Stimulated activated naive CD8-positive, alpha-beta T cell treated with anti-CD3 and anti-CD28 coated beads, Interleukin-15, Interleukin-2, amounts not matched to agents 100 U/mL and 50 U/mL, for 24 hours (primary cell): ENCODE measurements around the gene KYAT1.
"Not testable (repeated sequence)": the region's sequence is repeated elsewhere in the genome, so short reads cannot be mapped to it uniquely, and the experiment has no call there.

Source experiments
- ATAC-seq: fragments of 150-1000 bp; cut with Tn5 transposase; one replicate; pipeline ENCODE4 v1.10.0; 2021
- DNase-seq: peaks from one replicate; pipeline ENCODE4 v3.0.0; 2021

Gene KYAT1

DNA sequence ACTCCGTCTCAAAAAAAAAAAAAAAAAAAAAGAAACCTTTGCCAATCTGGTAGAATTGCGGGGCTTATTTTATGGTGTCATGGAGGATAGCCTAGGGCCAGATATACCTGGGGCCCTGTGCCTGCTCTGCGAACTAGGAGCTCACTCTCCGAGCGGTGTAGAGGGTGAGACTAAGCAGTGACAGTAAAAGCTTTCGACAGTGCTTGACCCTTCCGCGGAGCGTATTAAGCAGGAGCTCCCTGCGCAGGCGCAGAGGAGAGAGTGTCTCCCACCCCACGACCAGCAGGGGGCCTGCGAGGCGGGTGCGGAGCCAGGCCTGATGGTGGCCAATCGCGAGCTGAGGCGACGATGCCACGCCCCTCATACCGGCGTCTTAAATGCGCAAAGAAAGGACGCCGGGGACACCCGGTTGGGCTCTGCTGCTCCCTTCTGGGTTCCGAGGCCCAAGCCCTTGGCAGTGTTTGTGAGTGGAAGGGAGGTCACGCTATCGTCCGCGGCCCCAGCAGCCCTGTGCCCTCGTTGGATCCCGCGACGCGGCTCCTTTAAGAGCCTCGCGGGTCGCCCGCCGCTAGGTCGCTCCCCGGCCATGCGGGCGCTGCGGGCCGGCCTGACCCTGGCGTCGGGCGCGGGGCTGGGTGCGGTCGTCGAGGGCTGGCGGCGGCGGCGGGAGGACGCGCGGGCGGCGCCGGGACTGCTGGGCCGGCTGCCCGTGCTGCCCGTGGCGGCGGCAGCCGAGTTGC is 63.5 kb downstream of the KYAT1 start, which contains the start of gene ENDOG:
ENDOG (plus strand) TSS at position 402 of the 740 bp plus-strand sequence; CDS start at position 587, 185 bp downstream.
- ATAC-seq: peak; percentile 91
- DNase-seq: peak; percentile 99

DNA sequence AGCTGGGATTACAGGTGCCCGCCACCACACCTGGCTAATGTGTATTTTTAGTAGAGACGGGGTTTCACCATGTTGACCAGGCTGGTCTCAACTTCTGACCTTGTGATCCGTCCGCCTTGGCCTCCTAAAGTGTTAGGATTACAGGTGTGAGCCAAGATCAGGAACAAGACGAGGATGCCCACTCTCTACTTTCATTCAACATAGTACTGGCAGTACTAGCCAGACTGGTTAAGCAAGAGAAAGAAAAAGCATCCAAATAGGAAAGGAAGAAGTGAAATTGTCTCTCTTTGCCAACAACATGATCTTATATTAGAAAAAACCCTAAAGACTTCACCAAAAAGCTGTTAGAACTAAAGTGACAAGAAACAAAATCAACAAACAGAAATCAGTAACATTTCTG is 70.9 kb downstream of the KYAT1 start:
- ATAC-seq: no peak
- no peak for DNase-seq

DNA sequence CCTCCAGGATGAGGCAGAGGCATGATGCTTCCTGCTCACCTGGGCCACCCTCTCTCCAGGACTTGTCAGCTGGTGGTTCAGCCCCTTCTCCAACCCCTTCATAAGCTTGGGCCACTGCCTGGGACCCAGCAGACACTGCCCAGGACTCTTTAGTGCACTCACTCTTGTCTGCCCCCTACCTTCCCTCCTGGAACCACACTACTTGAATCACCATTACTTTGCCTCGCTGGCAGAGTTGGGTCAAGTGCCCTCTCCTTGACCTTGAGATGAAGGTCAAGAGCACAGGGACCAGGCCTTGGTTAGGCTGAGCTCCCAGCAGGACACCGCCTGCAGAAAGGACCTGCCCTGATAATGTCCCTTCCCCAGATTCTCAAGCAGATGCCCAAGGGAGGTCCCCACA is 71.9 kb downstream of the KYAT1 start:
- DNase-seq (no peak), ATAC-seq (no peak)

DNA sequence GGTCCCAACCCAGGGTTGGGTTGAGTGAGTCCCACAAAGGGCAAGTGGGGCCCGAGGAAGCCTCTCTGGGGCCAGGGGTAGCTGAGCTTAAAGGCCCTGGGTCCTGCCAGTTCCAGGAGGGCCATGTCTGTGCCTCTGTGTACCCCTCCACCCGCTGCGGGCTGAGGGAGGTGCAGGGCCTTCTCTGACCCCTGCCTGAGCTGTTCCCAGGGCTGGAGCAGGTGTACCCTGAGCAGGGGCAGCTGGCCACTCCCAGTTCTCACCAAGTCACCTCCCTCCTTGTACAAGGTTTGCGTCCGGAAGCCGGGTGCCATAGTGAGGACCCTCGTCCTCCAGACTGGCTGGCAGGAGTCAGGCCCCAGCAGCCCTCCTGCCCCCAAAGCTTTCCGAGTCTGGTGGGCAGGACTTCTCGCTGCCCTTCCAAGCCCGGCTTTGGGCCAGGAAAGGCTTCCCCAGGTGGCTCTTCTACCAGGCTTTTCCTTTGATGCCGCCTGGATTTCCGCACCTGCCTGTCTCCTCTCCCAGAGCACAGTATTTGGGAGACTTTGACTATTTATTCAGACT is 72.6 kb downstream of the KYAT1 start:
- DNase-seq: no peak
- ATAC-seq: no peak

DNA sequence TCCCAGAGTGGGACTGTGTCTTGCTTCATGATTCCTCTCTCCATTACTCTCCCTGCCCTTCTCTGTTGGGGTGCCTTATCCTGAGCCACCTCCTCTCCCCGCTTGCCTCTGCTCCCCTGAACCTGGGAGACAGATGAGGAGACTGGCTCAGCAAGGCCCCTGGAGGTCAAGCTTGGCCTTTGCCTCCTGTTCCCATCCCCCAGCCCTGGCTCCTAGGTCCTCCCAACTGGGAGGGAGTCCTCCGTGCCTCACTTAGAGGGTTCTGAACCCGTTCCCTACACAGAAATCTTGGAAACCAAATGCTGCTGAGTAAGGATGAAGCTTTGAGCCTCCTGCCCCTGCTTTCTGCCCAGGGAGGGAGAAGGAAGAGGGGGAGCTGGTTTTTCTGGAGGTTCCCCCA is 73.2 kb downstream of the KYAT1 start:
- ATAC-seq (no peak), DNase-seq (no peak)

DNA sequence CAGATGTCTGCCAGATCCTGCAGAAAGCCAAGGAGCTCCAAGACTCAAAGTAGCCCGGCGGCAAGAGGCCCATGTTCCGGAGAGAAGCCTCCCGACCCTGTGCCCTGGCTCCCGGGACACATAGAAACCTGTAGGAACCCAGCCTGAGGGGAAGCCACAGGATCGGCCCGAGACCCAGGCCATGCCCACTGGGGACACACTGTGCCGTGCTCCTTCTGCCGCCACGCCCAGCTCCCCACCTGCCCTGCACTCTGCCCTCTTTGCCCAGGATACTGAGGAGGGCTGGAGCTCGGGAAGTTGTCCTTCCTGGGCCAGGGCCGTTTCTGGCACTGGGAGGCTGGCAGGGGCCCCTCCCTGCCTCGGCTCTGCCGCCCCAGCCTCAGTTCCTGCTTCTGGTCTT is 73.9 kb downstream of the KYAT1 start:
- ATAC-seq: no peak
- DNase-seq: no peak

DNA sequence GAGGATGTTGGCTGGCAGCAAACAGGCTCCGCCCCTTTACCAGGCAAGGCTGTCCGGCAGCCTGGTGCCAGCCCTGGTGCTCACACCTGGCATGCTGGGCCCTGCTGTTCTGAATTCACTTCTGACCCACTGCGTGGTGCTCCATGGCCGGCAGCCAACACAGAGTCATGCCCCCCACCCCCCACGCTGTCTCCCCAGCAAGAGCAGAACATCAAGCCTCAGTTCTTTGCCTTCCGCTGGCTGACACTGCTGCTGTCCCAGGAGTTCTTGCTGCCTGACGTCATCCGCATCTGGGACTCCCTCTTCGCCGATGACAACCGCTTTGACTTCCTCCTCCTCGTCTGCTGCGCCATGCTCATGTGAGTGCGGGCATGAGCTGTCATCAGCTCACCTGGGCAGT is 76.1 kb downstream of the KYAT1 start:
- no peak for ATAC-seq
- DNase-seq: no peak

DNA sequence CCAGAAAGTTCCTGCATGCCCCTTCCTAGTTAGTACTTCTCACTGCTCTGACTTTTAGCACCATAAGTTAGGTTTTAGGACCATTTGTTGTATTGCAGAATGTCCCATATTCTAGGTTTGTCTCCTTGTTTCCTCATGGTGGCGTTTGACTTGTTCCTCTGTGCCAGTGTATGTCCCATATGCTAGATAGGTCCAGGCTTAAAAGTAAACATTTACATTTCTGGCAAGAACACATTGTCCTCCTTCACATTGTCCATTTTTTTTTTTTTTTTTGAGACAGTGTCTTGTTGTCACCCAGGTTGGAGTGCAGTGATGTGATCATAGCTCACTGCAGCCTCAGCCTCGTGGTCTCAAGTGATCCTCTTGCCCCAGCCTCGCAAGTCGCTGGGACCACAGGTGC is 79.3 kb downstream of the KYAT1 start:
- ATAC-seq (no peak), DNase-seq (no peak)

DNA sequence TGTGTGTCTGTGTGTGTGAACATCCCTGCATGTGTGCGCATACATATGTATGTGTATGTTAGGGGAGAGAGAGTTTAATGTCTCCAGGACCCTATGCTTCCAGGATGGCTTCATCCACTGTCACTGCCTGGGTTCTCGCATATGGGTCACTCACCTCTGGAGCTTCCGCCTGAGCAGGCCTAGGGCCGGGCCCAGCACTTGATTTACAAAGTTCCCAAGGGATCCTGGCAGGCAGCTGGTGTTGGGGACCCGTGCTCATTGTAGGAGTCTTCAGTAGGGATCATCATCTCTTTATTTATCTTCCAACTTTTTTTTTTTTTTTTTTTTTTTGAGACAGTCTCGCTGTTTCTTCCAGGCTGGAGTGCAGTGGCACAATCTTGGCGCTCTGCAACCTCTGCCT is 81.7 kb downstream of the KYAT1 start:
- DNase-seq (no peak), ATAC-seq (no peak)

DNA sequence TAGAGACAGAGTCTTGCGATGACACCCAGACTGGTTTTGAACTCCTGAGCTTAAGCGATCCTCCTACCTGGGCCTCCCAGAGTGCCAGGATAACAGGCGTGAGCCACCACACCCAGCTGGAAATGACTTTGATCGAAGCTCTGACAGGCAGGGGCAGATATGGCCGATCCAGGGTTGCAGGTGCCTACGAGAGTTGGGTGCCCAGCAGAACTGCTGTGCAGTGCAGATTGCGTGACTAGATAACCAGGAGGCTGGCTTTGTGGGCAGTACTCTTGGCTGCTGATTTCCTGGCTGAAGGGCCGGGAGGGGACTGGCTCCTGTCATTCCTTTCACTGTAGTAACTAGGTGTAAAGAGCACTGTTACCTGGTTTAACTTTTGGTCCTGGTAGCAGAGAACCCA is 82.9 kb downstream of the KYAT1 start:
- no peak for ATAC-seq
- no peak for DNase-seq

DNA sequence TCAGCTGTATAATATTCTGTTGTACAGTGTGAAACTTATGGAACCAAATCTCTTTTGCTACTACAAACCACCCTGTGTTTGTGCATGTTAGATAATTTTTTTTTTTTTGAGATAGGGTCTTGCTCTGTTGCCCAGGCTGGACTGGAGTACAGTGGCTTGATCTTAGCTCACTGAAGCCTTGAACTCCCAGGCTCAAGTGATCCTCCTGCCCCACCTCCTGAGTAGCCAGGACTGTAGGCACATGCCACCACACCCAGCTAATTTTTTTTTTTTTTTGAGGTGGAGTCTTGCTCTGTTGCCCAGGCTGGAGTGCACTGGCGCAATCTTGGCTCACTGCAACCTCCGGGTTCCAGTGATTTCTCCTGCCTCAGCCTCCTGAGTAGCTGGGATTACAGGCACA is 86.8 kb downstream of the KYAT1 start:
- ATAC-seq, DNase-seq: not testable (repeated sequence)

DNA sequence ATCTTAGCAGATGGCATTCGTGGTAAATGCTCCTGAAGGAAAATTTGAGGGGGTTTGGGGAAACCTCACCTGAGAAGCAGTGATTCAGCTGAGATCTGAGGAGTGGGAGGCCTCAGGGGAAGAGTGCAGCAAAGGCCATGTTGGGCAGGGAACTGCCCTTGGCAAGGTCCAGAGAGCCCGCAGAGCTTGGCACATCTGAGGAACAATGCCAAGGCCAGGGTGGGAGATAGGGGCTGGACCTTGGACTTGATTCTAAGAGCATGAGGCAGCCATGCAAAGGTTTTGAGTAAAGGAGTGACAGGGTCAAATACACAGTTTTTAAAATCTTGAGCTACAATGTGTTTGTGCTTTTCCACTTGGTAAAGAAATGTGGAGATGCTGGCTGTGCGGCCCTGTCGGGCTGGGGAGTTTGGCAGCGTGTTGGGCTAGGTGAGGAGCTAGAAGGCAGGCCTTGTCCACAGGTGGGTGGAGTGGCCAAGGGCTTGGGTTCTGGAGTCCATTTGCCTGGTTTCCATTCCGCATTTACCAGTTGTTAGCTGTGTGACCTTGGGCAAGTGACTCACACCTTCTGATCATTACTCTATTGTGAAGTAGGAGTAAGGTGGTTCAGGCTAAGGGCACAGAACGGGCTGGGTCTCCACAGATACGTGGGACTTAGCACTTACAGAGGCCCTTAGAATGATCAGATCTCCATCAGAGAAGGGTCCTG is 88.6 kb downstream of the KYAT1 start:
- ATAC-seq (no peak), DNase-seq (no peak)

DNA sequence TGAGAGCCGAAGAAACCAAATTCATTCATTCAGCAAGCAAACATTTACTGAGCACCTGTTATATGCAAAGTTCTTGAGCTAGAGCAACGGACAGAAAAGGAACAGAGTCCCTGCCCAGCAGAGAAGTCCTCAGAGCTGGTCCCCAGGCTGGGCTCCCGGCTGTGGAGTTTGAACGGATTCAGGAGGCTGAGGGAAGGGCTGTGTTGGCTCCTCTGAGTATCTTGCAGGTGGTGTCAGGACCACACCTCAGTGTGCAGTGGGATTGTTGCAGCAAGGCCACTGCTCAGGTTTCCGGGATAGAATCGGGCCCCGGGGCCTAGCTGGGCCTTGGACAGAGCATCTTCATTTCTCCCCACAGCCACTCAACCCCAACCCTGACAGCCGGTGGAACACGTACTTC is 89.6 kb downstream of the KYAT1 start:
- ATAC-seq: no peak

DNA sequence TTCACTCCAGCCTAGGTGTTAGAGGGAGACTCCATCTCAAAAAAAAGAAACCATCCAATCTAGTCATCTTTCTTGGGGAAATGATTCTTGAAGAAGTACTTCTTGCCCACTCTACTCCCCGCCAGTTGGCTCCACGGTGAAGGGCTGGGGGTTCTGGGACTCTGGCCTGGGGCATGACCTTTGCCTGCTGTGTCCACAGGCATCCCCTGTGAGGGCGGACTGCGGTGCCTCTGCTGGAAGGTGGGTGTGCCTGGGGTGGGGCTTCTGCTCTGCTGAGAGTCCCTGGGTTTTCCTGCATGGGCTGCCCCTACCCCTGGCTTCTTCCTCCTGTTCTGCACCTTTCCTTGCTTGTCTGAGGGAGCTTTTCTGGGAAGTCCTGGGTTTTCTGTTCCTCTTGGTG is 91.2 kb downstream of the KYAT1 start:
- DNase-seq (no peak), ATAC-seq (no peak)

More for the DNA sequence above, 89.6 kb downstream of the KYAT1 start:
- DNase-seq: no peak

DNA sequence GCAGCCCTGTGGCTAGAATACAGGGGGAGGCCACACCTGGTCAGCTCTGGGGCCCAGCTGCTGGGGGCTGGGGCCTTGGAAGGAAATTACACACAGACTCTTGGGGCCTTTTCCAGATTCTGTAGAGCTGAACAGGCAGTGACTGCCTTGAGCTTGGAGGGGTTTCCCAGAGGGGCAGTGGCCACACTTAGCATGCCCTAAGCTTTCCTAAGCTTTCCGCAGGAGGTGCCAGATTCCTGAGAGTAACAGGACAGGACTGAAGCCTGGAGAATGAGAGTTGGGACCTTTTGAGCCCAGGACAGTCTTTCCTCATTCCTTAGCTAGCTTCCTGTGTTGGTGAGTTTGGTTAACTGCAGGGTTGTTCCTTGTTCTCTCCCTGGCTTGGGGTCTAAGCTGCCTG is 93.3 kb downstream of the KYAT1 start:
- DNase-seq (no peak), ATAC-seq (no peak)

DNA sequence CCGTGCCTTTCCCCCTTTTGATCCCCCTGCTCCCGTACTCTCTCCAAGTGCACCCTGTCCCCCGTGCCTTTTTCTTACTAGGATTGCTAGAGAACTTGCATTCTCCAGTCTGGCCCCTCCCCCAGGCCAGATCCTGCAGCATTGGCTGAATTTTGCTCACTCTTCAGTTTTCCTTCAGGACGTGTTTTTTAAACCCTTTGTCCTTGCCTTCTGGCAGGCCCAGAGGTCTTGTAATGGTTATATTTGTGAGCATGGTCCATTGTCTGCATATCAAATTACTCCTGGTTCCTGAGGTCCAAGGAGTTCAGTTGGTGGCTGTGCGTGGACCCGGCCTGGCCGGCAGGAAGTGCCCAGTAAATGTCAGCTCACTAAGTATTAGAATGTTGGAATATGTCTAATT is 94.1 kb downstream of the KYAT1 start:
- ATAC-seq (no peak), DNase-seq (peak; percentile 21)

DNA sequence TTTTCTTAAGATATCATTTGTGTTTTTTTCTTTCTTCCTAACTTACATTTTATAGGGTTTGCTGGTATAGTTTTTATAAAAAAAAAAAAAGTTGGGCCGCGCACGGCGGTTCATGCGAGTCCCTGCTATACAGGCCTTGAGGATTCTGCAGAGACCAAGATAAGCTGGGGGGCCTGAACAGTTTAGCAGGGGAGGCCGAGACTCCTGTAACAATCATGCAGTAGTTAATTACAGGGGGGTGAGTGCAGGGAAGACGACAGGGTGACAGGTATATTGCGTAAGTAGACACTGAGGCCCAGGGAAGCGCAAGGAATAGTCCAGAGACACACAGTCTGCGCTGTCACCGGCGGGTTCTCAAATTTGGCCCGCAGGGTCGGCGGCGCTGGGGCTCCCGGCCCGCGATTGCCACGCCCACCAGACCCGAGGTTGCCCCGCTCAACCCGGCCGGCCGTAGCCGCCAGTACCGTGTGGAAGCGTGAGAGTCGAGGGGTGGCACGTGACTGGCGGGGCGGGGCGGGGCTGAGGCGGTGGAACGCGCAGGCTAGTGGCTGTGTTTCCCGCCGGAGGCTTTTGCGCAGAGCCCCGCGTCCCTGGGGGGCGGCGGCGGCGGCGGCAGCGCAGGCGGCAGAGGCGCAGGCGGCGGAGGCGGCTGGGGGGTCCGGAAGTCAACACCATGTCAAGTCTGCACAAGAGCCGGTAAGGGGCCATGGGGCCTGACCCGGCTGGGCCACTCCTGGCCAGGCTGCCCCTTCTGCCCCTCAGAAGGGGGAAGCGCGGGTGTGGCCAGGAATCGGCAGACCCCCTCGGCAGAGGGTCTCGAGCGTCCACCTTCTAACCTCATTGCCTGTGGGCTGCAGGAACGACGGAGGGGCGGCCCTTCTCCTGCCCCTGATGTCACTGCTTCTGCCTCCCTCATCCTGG is 94.8 kb downstream of the KYAT1 start, which contains the start of gene TBC1D13:
TBC1D13 (plus strand) TSS at position 573 of the 921 bp plus-strand sequence; CDS start at position 674, 101 bp downstream.
- ATAC-seq: peak; percentile 96
- DNase-seq: peak; percentile 91

DNA sequence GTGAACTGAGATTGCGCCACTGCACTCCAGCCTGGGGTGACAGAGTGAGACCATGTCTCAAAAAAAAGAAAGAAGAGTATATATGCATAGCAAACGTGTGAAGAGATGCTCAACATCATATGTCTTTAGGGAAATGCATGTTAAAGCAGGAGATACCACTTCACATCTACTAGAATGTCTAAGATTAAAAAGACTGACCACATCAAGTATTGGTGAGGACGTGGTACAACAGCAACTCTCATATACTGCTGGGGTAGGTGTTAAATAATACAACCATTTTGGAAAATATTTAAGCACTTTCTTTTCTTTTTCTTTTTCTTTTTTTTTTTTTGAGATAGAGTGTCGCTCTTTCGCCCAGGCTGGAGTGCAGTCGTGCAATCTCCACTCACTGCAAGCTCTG is 96.3 kb downstream of the KYAT1 start:
- ATAC-seq: no peak
- DNase-seq: no peak
